ENCODE data around the gene GATM.
"Not testable (repeated sequence)": the region's sequence is repeated elsewhere in the genome, so short reads cannot be mapped to it uniquely, and the experiment has no call there.

The GATM gene

DNA sequence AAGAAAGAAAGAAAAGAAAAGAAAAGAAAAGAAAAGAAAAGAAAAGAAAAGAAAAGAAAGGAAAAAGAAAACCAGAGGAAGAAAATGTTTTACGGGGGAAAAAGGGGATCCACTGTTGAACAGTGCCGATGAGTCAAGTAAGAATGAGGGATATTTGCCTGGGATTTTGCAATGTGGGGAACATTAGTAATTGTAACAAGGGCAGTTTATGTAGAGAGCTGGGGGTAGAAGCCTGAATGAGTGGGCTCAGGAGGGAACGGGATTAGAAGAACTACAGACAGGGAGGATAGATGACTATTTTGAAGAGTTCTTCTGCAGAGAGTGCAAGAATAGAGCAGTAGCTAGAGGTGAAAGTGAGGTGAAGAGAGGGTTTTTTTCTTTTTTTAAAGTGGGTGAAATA is 28.7 kb downstream of the GATM start:
- no peak for DNase-seq (ENCODE audit: low spot score)

DNA sequence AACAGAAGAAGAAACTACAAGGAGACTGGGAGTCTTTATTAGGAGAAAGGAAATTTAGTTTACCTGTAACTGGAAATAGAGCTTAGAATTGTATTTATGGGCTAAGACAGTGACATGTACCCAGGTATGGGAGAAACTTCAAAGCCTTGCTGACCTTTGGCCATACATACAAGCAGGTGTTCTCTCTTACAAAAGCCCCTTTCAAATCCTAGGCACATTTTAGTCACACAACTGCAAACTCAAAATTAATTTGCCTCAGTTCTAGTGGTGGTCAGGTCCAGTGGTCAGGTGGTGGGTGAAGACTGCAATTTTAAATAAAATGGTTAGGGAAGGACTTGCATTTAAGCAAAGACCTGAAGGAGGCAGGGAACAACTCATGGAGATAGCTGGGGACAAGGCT is 30.4 kb downstream of the GATM start:
- no peak for DNase-seq (ENCODE audit: low spot score)

DNA sequence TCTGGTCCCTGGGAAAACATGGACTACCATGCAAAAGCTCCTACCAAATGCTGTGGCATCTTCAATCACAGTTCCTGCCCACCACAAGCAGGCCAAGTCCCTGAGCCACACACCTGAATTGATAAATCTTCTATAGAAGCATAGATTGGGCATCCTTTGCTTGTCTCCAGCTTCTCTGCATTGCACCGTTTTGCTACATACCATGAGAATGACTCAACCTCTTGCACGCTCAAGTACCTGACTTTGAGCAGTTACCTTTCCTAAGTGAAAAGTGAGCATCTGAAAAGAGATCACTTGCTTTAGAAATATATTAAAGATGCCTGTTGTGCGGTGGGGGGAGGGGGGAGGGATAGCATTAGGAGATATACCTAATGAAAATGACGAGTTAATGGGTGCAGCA is 31.3 kb downstream of the GATM start:
- DNase-seq (ENCODE audit: low spot score) = no peak

DNA sequence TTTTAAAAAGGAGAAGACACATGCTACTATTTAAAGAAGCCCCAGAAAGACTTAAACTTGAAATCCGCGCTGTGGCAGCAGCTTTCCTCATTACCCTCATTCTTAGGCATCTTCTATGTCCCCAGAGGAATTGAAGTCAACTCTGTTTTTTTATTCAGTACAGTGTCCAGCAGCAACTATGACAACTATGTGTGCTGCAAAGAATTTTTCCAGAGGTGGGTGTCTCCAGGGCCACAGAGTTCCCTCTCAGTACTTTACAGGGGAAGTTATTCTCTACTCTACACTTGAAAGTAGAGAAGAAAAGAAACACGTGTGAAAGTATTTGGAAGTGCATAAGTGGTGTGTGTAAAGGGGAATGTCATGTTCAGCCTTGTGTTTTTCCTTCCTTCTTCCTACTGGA is 32.0 kb downstream of the GATM start:
- no peak for DNase-seq (ENCODE audit: low spot score)

DNA sequence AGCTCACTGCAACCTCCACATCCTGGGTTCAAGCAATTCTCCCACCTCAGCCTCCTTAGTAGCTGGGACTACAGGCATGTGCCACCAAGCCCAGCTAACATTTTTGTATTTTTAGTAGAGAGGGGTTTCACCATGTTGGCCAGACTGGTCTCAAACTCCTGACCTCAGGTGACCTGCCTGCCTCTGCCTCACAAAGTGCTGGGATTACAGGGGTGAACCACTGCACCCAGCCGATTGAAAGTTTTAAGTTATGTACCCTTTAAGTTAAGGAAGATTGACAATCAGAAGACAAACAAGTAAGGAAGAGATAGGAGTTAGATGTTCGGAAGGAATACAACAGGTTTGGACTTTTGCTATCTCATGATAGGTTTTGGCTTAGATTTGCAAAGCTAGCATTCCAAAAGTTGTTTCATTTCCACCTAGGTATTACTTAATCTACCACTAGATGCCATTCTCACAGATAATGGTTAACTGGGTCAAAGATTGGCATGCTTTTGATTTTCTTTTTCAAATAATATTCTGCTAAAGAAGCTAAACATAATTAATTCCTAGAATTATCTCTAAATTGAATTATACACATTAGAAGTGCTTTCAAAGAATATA is 35.0 kb downstream of the GATM start:
- DNase-seq (ENCODE audit: low spot score) = no peak

DNA sequence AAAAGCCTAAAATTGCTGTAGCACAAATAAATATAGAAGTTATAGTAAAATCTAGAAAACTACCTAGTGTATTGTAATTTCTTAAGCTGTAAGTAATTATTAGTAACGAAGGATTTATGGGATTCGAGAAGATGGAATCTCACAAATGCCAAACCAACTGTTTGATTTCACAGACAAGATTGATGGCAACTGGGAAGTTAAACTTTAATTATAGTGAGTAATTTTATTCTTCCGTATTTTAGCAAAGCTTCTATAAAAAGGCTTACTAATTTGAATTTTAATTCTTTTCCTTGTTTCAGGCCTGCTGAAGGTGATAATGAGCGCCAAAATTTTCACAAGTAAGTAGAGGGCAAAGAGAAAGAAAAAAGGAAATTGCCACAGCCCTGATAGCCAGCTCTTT is 36.6 kb downstream of the GATM start:
- no peak for DNase-seq (ENCODE audit: low spot score)

DNA sequence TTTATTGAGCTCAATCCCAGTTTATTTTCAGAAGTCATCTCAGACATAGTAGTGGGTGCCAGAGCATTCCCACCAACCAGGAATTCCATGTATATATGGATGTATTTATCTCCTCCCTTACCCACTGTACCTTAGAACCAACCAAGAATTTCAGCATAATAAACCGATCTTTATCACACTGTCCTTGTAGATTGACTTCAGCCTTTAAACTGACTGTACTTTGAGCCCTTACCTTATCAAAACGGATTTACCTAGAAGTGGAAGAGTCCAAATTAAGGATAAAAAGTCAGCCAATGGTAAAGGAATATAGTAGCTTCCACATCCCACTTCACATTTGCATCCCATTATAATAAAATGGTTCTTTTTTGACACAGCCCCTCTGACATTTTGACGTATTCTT is 37.9 kb downstream of the GATM start:
- DNase-seq (ENCODE audit: low spot score) = no peak

DNA sequence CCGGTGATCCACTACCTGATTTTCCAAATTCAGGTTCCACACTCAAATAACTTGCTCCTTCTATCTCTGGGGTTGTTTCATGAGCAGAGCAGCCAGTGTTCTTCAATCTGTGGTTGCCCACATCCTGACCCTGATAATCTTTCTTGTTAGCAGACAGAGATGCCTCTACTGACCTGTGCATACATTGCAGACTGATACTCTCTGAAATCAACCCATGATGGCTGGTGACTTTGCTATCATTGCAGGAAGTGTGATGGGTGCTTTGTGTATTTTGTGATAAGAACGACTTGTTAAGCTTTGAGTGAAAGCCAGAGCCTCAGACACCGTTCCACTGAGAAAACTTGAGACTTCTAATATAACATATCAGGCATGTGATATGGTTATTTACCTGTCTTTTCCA is 39.9 kb downstream of the GATM start:
- no peak for DNase-seq (ENCODE audit: low spot score)

DNA sequence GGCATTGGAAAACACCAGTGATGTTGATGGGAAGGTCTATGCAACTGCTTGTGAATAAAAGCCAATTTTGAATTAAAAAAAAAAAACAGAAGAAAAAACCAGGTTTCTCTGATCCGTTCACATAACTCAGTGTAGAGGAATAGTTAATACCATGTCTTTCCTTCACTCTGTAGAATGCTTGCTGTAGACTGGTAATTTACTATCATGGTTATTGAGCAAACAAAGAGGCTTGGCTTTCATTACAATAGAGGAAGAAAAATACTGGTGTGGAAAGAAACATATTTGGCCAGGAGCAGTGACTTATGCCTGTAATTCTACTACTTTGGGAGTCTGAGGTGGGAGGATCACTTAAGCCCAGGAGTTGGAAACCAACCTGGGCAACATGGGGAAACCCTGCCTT is 41.1 kb downstream of the GATM start:
- no peak for DNase-seq (ENCODE audit: low spot score)

DNA sequence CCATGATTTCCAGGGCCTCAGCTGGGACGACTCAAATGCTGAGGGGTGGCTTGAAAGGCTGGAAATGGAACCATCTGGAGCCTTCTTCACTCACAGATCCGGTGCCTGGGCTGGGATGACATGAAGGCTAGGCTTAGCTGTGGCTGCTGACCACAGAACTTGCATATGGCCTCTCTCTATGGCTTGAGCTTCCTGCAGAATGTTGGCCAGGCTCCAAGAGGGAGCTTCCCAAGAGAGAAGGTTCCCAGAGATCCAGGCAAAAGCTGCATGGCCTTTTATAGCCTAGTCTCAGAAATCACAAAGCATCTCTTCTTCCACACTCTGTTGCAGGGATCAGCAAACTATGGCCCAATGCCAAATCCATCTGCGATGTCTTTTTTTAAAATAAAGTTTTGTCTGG is 44.8 kb downstream of the GATM start:
- no peak for DNase-seq (ENCODE audit: low spot score)

DNA sequence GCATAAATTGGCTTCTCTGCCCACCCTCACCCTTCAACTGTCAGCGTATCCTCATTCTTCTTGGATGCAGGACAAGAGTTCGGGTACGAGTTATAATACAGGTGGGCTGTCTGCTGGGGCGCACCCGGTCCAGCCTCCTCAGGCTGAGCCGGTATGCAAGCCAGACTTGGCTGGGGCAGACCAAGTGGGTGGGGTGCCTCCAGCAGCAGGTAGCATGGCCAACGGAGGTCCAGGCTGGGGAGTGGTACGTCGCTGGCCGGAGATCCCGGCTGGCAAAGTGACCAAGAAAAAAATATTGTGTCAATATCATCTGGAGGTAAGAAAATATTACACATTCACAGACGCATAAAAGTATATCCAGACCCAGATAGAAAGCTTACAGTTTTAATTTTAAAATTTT is 45.6 kb downstream of the GATM start:
- DNase-seq (ENCODE audit: low spot score) = no peak

DNA sequence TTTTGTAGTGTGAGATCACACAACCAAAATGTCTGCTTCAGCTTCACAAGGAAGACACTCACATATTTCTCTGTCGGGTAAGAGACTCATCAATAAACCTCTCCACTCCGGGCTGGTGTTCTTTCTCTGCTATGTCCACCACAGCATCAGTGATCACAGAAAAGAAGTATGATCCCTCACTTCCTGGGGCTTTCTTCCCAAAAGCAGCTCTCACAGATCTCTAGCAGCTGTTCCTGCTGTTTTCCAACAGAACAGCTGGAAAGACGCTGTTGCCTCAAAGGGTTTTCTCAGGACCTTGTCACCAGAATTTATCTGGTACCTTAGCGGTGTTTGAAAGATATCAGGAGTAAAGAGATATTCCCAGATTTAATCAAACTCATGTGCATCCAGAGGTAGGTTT is 46.4 kb downstream of the GATM start:
- no peak for DNase-seq (ENCODE audit: low spot score)

DNA sequence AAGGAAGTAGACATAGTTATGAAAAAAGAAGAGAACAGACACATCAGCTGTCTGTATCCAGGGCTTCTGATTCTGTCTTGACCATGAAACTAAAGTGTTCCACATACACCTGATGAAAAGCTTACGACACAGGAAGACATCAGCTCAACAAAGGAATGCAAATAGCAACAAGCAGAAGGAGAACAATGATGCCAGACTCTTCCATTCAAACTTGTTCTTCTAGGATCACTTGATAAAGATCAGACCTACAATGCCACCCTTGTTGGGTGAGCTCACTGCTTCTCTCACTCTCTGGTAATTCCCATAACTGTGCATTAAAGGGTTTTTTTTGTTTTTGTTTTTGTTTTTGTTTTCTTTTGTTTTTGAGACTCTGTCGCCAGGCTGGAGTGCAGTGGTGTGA is 49.7 kb downstream of the GATM start:
- DNase-seq (ENCODE audit: low spot score) = no peak

DNA sequence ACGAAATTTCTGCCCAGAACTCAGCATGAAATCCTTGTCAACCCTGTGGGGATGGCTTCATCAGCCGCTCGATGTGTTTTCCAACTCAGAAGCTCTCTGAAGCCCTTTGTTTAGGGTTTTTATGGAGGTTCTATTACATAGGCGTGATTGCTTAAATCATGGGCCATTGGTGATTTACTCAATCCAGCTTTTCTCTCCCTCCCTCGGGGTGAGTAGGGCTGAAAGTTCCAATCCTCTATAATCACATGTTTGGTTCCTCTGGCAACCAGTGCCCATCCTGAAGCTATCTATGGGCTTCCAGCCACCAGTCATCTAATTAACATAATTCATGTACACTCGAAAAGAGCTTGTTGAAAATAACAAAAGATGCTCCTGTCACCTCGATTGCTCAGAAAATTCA is 51.6 kb downstream of the GATM start:
- DNase-seq (ENCODE audit: low spot score) = no peak

DNA sequence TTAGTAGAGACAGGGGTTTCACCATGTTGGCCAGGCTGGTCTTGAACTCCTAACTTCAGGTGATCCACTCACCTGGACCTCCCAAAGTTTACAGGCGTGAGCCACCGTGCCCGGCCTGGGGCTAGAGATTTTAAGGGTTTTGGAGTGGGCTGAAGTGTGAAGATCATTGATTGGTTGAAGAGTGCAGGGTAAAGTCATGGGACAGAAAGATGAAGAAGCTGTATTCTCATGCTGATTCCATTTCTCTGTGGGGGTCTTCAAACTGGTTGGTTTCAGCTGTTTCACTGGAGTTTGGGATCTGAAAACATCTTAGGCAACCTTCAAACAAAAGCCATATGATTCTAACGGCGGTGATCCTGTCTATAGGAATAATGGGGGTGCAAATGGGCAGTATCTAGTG is 52.1 kb downstream of the GATM start:
- no peak for DNase-seq (ENCODE audit: low spot score)

DNA sequence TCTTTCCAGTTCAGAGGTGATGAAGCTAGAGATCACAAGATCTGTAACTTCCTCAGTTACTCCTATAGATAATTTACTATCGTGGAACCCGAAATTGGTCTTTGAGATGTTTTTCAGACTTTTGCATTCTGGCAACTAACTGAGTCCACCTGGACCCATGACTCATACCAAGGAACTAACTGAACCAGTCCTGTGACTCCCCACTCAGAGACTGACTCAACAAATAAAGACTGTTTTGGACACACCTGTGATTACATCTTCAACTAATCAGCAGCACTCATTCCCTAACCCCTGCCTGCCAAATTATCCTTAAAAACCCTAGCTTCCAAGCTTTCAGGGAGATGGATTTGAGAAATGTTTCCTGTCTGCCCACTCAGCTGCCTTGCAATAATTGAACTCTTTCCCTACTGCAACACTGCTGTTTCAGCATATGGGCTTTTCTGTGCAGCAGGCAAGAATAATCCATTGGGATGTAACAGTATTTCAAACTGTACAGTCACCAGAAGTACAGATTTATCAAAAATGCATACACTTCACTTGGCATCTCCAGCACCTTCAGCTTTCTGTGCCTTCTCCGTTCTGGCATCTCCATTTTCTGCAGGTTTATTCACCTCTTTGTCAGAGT is 57.7 kb downstream of the GATM start:
- DNase-seq (ENCODE audit: low spot score) = no peak

DNA sequence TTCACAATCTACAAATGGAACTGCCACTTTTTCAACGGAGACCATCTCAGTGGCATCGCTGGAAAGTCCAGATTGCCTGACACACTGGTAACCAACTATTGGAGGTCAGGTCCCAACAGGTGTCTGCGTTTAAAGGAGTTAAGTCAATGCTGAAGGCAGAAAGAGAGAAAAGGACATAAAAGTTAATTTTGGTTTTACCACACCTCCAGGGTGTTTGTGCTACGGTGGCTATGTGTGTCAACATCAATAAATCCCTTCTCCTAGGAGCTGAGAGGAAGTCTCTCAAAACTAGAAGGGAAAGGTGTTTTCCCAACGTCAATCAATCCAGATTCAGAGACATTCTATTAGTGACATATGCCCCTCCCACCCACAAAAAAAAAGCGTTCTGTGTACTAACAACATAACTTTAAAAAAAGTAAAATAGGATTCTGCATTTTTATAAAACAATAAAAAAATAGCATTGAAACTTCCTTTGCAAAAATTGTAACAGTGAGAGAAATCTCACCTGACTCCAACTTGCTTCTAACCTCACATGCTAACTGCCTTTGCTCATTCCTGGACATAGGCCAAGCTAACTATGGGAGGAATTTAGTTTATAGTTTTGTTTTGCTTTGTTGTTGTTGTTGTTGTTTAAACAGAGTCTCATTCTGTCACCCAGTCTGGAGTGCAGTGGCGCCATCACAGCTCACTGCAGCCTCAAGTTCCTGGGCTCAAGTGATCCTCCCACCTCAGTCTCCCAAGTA is 58.7 kb downstream of the GATM start:
- no peak for DNase-seq (ENCODE audit: low spot score)

DNA sequence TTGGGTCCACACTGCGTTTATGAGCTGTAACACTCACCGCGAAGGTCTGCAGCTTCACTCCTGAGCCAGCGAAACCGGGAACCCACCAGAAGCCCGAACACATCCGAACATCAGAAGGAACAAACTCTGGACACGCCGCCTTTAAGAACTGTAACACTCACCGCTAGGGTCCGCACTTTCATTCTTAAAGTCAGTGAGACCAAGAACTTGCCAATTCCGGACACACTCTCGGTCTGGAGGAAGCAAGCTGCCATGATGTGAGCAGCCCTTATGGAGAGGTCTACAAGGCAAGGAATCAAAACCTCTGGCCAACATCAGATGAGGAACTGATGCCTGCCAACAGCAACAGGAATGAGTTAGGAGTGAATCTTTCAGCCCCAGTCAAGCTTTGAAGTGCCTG is 63.4 kb downstream of the GATM start:
- DNase-seq (ENCODE audit: low spot score) = no peak

DNA sequence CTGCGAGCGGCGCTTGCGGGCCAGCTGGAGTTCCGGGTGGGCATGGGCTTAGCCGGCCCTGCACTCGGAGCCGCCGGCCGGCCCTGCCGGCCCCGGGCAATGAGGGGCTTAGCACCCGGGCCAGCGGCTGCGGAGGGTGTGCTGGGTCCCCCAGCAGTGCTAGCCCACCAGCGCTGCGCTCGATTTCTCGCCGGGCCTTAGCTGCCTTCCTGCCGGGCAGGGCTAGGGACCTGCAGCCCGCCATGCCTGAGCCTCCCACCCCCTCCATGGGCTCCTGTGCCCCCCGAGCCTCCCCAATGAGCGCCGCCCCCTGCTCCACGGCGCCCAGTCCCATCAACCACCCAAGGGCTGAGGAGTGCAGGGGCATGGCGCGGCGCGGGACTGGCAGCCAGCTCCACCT is 64.2 kb downstream of the GATM start:
- DNase-seq (ENCODE audit: low spot score) = not testable (repeated sequence)

Measured in CD4-positive, alpha-beta T cell treated with Interleukin-2 at 100 ng/mL for 4 hours (primary cell).